ENCODE measurements around the gene MED8.

The MED8 gene

DNA sequence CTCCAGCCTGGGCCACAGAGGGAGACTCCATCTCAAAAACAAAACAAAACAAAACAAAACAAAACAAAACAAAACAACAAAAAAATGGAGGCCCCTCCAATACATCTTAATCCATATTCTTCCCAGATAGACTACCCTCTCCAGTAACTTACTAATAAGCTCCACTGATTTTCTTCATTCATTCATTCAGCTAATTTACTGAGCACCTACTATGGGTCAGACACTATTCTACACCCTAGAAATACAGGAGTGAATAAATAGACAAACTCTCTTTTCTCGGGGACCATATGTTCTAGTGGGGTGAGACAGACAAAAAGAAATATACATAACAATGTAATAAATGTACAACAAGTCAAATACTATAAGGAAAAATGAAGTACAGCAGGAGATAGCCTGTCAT lies 38.6 kb downstream of the MED8 start:
- TF ChIP-seq, protein P1, sequence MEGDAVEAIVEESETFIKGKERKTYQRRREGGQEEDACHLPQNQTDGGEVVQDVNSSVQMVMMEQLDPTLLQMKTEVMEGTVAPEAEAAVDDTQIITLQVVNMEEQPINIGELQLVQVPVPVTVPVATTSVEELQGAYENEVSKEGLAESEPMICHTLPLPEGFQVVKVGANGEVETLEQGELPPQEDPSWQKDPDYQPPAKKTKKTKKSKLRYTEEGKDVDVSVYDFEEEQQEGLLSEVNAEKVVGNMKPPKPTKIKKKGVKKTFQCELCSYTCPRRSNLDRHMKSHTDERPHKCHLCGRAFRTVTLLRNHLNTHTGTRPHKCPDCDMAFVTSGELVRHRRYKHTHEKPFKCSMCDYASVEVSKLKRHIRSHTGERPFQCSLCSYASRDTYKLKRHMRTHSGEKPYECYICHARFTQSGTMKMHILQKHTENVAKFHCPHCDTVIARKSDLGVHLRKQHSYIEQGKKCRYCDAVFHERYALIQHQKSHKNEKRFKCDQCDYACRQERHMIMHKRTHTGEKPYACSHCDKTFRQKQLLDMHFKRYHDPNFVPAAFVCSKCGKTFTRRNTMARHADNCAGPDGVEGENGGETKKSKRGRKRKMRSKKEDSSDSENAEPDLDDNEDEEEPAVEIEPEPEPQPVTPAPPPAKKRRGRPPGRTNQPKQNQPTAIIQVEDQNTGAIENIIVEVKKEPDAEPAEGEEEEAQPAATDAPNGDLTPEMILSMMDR (conservative IDR thresholded peaks at IDR 0.05; ENCODE audit: control insufficient read depth, insufficient read depth, low read depth, low read length) = no peak
- no peak overlapping the region for H3K4me3 ChIP-seq (ENCODE audit: control insufficient read depth, low read depth, low read length)
- no peak for DNase-seq (ENCODE audit: low read depth)

DNA sequence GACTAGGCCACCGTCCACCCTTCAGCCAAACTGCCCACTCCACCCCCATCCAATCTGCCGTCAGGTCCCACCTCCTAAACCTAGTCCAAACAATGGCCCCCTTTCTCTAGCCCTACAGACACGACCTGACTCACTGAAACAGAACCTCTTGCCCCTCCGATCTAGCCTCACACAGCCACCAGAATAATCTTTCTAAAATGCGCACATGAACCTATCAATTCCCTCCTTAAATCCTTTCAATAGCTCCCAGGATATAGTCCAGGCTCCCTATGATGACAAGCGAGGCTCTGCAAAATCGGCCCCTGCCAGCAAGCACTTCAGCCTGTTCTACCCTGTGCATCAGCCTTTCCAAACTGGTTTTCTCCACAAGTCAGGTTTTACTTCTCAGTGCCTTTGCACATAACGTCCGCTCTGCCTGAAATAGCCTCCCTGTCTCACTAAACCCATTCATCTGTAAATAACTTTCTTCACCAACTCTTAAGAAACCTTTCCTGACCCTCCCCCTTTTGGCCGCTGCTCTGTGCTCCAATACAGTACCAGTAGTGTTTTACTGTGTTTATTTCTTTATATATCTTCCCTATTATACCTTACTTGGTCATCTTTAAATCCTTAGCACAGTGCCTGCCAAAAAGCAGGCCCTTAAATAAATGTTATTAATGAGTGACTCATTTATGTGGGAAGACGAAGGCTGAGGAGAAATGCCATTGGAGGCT lies 39.9 kb downstream of the MED8 start:
- H3K4me3 ChIP-seq (ENCODE audit: control insufficient read depth, low read depth, low read length) = peak overlapping the region; percentile 47
- peak; percentile 72 for DNase-seq (ENCODE audit: low read depth)
- TF ChIP-seq, protein P1 (conservative IDR thresholded peaks at IDR 0.05; ENCODE audit: control insufficient read depth, insufficient read depth, low read depth, low read length) = no peak

DNA sequence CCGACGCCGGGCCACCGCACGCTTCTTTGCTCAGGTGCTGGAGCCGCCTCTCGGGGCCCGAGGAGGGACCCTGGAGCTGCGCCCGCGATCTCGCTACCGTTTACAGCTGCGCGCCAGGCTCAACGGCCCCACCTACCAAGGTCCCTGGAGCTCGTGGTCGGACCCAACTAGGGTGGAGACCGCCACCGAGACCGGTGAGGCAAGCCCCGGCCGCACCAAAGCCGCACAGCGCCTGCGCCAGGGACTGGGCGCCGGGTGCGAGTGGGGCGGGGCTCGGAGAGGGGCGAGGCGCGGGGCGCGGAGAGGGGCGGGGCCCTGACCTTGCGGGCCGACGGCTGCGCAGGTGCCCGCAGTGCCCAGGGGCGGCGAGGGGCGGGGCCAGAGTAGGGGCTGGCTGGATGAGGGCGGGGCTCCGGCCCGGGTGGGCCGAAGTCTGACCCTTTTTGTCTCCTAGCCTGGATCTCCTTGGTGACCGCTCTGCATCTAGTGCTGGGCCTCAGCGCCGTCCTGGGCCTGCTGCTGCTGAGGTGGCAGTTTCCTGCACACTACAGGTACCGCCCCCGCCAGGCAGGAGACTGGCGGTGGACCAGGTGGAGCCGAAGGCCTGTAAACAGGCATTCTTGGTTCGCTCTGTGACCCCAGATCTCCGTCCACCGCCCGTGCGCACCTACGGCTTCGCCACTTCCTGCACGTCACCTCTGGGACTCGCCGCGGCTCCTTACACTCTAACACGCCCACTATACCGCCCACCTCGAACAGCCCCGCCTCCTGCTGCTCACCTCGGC lies 40.6 kb downstream of the MED8 start:
- TF ChIP-seq, protein P1 (conservative IDR thresholded peaks at IDR 0.05; ENCODE audit: control insufficient read depth, insufficient read depth, low read depth, low read length) = no peak
- peak overlapping the region; percentile 47 for H3K4me3 ChIP-seq (ENCODE audit: control insufficient read depth, low read depth, low read length)
- DNase-seq (ENCODE audit: low read depth) = no peak

DNA sequence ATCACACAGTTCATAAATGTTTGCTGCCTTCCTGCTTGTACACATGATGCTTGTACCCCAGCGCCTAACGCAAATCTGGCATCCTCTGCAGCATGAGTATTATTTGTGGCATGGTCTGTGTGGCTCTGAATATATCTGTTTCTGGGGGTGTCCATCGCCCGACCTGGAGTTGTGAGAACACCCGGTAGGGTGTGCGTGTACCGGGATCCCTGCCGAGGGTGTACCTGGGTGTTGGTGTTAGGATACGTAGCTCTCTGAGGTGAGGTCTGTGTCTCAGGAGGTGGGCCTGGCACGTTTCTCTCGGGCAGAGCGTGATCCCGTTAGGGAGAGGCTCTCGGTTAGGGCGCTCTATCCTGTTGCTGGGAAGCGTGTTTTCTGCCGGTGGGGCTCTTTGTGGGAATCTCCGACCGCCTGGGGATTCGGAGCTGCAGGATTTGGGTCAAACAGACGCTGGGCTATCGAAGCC lies 41.2 kb downstream of the MED8 start:
- DNase-seq (ENCODE audit: low read depth) = no peak
- H3K4me3 ChIP-seq (ENCODE audit: control insufficient read depth, low read depth, low read length) = peak overlapping the region; percentile 47
- TF ChIP-seq, protein P1 (conservative IDR thresholded peaks at IDR 0.05; ENCODE audit: control insufficient read depth, insufficient read depth, low read depth, low read length) = no peak

DNA sequence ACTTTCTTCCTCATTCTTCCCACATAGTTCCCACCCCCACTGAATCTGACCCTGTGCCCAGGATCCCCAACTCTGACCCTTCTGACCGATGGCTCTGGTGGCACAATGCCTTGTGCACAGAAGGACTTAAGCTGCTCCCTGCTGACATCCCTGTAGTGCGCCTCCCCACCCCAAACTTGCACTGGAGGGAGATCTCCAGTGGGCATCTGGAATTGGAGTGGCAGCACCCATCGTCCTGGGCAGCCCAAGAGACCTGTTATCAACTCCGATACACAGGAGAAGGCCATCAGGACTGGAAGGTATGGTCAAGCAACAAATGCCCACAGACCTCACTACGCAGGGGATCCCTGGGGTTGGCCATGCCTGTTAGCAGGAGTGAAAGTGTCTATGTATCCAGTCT lies 43.0 kb downstream of the MED8 start:
- H3K4me3 ChIP-seq (ENCODE audit: control insufficient read depth, low read depth, low read length) = no peak overlapping the region
- TF ChIP-seq, protein P1 (conservative IDR thresholded peaks at IDR 0.05; ENCODE audit: control insufficient read depth, insufficient read depth, low read depth, low read length) = no peak
- DNase-seq (ENCODE audit: low read depth) = no peak

DNA sequence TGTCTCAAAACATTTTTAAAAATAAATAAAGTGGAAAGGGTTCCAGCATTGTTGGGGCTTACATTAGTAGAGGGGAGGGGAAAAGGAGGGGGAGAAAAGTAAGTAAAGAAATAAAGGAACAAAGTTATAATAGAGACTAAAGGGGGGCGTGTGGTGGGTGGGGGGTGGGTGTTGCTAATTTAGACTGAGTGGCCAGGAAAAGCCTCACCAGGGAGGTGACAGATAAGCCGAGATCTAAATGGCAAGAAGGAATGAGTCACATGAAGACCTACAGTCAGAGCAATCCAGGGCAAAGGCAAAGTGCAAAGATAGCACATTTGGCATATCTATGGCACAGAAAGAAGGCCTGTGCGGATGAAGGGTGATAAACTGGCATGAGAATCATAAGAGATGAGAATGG lies 44.5 kb downstream of the MED8 start:
- TF ChIP-seq, protein P1 (conservative IDR thresholded peaks at IDR 0.05; ENCODE audit: control insufficient read depth, insufficient read depth, low read depth, low read length) = no peak
- no peak overlapping the region for H3K4me3 ChIP-seq (ENCODE audit: control insufficient read depth, low read depth, low read length)
- no peak for DNase-seq (ENCODE audit: low read depth)

Data from fibroblast of mammary gland (primary cell).